Transverse colon (tissue), 3 donors: ENCODE measurements around the gene HOXB1.

Experiments used
- EP300 ChIP-seq: sonication (generic); formaldehyde crosslinking; IDR thresholded peaks from one replicate; pipeline ENCODE4 v1.6.1; 2017; ENCODE audit warnings: antibody characterized with exemption, low read depth
- TF ChIP-seq, protein P1 (sequence below), 5 experiments: fragments of 200-600 bp in 3 of 5; fragments of 450-650 bp in 2 of 5; sonication (generic) in 3 of 5; IDR thresholded peaks; 1 replicate in 2 of 5; 2 replicates in 3 of 5; pipeline ENCODE4 v1.5.1; 2016 to 2017; ENCODE audit warnings: antibody characterized with exemption in 5 of 5, inconsistent platforms in 3 of 5, mild to moderate bottlenecking in 2 of 5, moderate library complexity in 1 of 5

- no peak for TF ChIP-seq EP300
- TF ChIP-seq, protein P1, sequence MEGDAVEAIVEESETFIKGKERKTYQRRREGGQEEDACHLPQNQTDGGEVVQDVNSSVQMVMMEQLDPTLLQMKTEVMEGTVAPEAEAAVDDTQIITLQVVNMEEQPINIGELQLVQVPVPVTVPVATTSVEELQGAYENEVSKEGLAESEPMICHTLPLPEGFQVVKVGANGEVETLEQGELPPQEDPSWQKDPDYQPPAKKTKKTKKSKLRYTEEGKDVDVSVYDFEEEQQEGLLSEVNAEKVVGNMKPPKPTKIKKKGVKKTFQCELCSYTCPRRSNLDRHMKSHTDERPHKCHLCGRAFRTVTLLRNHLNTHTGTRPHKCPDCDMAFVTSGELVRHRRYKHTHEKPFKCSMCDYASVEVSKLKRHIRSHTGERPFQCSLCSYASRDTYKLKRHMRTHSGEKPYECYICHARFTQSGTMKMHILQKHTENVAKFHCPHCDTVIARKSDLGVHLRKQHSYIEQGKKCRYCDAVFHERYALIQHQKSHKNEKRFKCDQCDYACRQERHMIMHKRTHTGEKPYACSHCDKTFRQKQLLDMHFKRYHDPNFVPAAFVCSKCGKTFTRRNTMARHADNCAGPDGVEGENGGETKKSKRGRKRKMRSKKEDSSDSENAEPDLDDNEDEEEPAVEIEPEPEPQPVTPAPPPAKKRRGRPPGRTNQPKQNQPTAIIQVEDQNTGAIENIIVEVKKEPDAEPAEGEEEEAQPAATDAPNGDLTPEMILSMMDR (IDR thresholded peaks at IDR 0.05): no peak
These were observed 16.9 kb downstream of the HOXB1 start for GRCh38 chr17:48513666-48514455.
